HepG2 (cell line): ENCODE data around the gene KXD1. TPM values are rescaled to one million over a fixed set of nuclear protein-coding genes. Genes with fewer than 3 reads are reported as not detected.
A peak's percentile ranks its signal among the peaks of the same experiment; 100 is the strongest.

Experiments used
- AHDC1 ChIP-seq: sonication (generic); formaldehyde crosslinking; IDR thresholded peaks from 2 replicates; pipeline ENCODE4 v1.5.1; 2020; ENCODE audit warnings: mild to moderate bottlenecking, missing genetic modification reagents, borderline replicate concordance
- EZH2 ChIP-seq: conservative IDR thresholded peaks from 2 replicates; pipeline ENCODE4 v1.6.1; 2012; ENCODE audit warnings: mild to moderate bottlenecking, low read depth, low read length, moderate library complexity
- GPBP1L1 ChIP-seq: sonication (generic); formaldehyde crosslinking; IDR thresholded peaks from 2 replicates; pipeline ENCODE4 v1.5.0; 2020; ENCODE audit warnings: mild to moderate bottlenecking, missing genetic modification reagents
- RFXAP ChIP-seq: sonication (generic); formaldehyde crosslinking; IDR thresholded peaks from 2 replicates; pipeline ENCODE4 v1.4.0; 2020; ENCODE audit warnings: missing genetic modification reagents, borderline replicate concordance
- SIX4 ChIP-seq: sonication (generic); formaldehyde crosslinking; IDR thresholded peaks from 2 replicates; pipeline ENCODE4 v1.4.0; 2020; ENCODE audit warnings: missing genetic modification reagents
- SNAI1 ChIP-seq: sonication (generic); formaldehyde crosslinking; IDR thresholded peaks from 2 replicates; pipeline ENCODE4 v1.5.0; 2020; ENCODE audit warnings: mild to moderate bottlenecking, missing genetic modification reagents, borderline replicate concordance
- STAG1 ChIP-seq: sonication (generic); formaldehyde crosslinking; IDR thresholded peaks from 2 replicates; pipeline ENCODE4 v1.4.0; 2020; ENCODE audit warnings: missing genetic modification reagents
- TRAFD1 ChIP-seq: sonication (generic); formaldehyde crosslinking; IDR thresholded peaks from 2 replicates; pipeline ENCODE4 v1.5.1; 2020; ENCODE audit warnings: missing genetic modification reagents, mild to moderate bottlenecking, borderline replicate concordance
- ZBTB20 ChIP-seq: sonication (generic); formaldehyde crosslinking; IDR thresholded peaks from 2 replicates; pipeline ENCODE4 v1.8.1; 2023; ENCODE audit warnings: missing genetic modification reagents, low read depth, mild to moderate bottlenecking, borderline replicate concordance
- ZFY ChIP-seq: sonication (generic); formaldehyde crosslinking; IDR thresholded peaks from 2 replicates; pipeline ENCODE4 v1.4.0; 2020; ENCODE audit warnings: missing genetic modification reagents
- ZKSCAN1 ChIP-seq: fragments of 150-350 bp; IDR thresholded peaks from 2 replicates; pipeline ENCODE4 v1.6.1; 2014; ENCODE audit warnings: low read length
- ZNF274 ChIP-seq: sonication (generic); formaldehyde crosslinking; IDR thresholded peaks from 2 replicates; pipeline ENCODE4 v1.5.1; 2020; ENCODE audit warnings: mild to moderate bottlenecking, missing genetic modification reagents
- ZNF460 ChIP-seq: sonication (generic); formaldehyde crosslinking; IDR thresholded peaks from 2 replicates; pipeline ENCODE4 v1.5.1; 2020; ENCODE audit warnings: missing genetic modification reagents, mild to moderate bottlenecking, borderline replicate concordance
- ZNF772 ChIP-seq: sonication (generic); formaldehyde crosslinking; IDR thresholded peaks from 2 replicates; pipeline ENCODE4 v1.5.0; 2020; ENCODE audit warnings: mild to moderate bottlenecking, missing genetic modification reagents
- ZSCAN30 ChIP-seq: sonication (generic); formaldehyde crosslinking; IDR thresholded peaks from 2 replicates; pipeline ENCODE4 v1.5.0; 2020; ENCODE audit warnings: mild to moderate bottlenecking, missing genetic modification reagents
- polyA plus RNA-seq, 8 experiments: library from polyadenylated mRNA; depleted of rRNA in 3 of 8; stranded (reverse) in 7 of 8; unstranded in 1 of 8; fragments of >200 nt; fragmentation: Illumina TruSeq in 4 of 8; extraction: Trizol in 4 of 8; gene quantifications; 2 replicates each; pipeline versions ENCODE4 v1.2.1 to v1.2.3, GENCODE V29; 2011 to 2016; ENCODE audit warnings: low read depth in 4 of 8, missing spikeins in 1 of 8, mixed read lengths in 1 of 8; ENCODE audit not compliant: insufficient read depth in 1 of 8
- total RNA-seq, 5 experiments: library from RNA; depleted of rRNA; stranded (reverse); fragments of >200 nt; fragmentation: Illumina TruSeq; extraction: Trizol; gene quantifications; 2 replicates each; pipeline ENCODE4 v1.2.3, GENCODE V29; 2016; ENCODE audit warnings: low read depth in 1 of 5
- TF ChIP-seq, protein P1 (sequence below): sonication (generic); formaldehyde crosslinking; IDR thresholded peaks from 2 replicates; pipeline ENCODE4 v1.4.0; 2020; ENCODE audit warnings: missing genetic modification reagents

The KXD1 gene
- total and polyA plus RNA-seq, 2 of the 13 experiments (the other 11 are each of a cell fraction or from before 2014, with no cell fraction given) = 44.6 to 143 TPM

DNA sequence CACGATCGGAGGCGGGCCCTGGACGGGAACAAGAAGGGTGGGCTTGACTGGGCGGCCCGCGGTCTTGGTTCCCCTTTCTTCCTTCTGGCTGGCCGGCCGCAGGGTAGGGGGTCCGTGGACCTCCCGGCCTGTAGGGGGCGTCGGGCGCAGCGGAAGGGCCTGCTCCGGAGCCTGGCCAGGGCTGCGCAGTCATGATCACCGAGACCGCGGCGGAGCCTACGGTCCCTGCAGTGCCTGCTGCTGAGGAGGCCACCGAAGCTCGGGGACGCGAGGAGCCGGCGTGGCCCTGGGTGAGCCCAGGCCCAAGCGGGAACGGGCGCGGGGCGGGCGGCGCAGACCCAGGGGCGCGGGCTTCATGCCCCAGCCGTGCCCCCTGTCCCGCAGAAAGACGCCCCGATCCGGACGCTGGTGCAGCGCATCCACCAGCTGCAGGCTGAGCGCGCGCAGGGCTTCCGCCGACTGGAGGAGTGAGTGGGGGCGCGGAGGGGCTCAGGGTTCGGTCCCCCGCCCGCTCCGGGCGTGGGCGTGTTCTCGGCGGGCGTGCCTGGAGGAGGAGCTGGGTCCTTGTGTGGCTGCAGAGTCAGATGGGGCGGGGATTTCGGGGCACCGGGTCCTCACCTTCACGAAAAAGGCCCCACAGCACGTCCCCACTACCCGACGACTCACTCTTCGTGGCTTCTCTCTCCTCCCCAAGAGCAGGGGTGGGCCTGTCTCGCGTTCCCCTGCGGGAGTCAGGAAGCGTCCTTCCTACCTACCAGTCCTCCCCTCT lies 31.1 kb downstream of the KXD1 start, which contains the start of gene REX1BD (continued):
- peak; percentile 3; the same call in 1 of the 2 replicates for TF ChIP-seq AHDC1
- 0 out of 2 replicates have a peak, but pooled peaks have one; percentile 26 for TF ChIP-seq ZNF274
- no peak for TF ChIP-seq GPBP1L1
- no peak for TF ChIP-seq TRAFD1 (CRISPR knock-in tag)
- peak; percentile 60; the same call in 1 of the 2 replicates for TF ChIP-seq ZNF460 (CRISPR knock-in tag)
- TF ChIP-seq SNAI1 = no peak
- TF ChIP-seq SIX4 (CRISPR knock-in tag) = 0 out of 2 replicates have a peak, but pooled peaks have one; percentile 15
- TF ChIP-seq, protein P1, sequence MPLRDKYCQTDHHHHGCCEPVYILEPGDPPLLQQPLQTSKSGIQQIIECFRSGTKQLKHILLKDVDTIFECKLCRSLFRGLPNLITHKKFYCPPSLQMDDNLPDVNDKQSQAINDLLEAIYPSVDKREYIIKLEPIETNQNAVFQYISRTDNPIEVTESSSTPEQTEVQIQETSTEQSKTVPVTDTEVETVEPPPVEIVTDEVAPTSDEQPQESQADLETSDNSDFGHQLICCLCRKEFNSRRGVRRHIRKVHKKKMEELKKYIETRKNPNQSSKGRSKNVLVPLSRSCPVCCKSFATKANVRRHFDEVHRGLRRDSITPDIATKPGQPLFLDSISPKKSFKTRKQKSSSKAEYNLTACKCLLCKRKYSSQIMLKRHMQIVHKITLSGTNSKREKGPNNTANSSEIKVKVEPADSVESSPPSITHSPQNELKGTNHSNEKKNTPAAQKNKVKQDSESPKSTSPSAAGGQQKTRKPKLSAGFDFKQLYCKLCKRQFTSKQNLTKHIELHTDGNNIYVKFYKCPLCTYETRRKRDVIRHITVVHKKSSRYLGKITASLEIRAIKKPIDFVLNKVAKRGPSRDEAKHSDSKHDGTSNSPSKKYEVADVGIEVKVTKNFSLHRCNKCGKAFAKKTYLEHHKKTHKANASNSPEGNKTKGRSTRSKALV (CRISPR knock-in tag) = peak; percentile 17; the same call in 1 of the 2 replicates
- TF ChIP-seq STAG1 (CRISPR knock-in tag) = peak; percentile 52
- no peak for TF ChIP-seq ZSCAN30
- TF ChIP-seq EZH2 = no peak
- TF ChIP-seq ZFY (CRISPR knock-in tag) = peak; percentile 88
- TF ChIP-seq RFXAP (CRISPR knock-in tag) = peak; percentile 77; the same call in 1 of the 2 replicates
- peak; percentile 82; the same call in 1 of the 2 replicates for TF ChIP-seq ZNF772 (CRISPR knock-in tag)
- no peak for TF ChIP-seq ZBTB20 (CRISPR knock-in tag)
- no peak for TF ChIP-seq ZKSCAN1
